ENCODE results near the gene NECAB2. TPM values are rescaled to one million over a fixed set of nuclear protein-coding genes. Genes with fewer than 3 reads are reported as not detected.
A peak's percentile ranks its signal among the peaks of the same experiment; 100 is the strongest.

The NECAB2 gene
- total RNA-seq, 1 donor from 2014 or later, result 6.5 TPM

- Mint-ChIP-seq H3K4me3 (peak overlapping the region; percentile 83), H3K27ac (peak overlapping the region; percentile 97), H3K36me3 (no peaks in the 10 kb centered on the region), H3K27me3 (no peaks in the 10 kb centered on the region), H3K4me1 (ENCODE audit: unreplicated experiment) (peaks cover 19% of the 10 kb centered on the region), H3K9me3 (no peaks in the 10 kb centered on the region)
- no peak for TF ChIP-seq CTCF (conservative IDR thresholded peaks at IDR 0.05)
- no peak for DNase-seq (ENCODE audit: extremely low spot score, unreplicated experiment)
Measured at GRCh38 chr16:83925957-83926725, 41.9 kb upstream of the NECAB2 start.

- H3K9me3 Mint-ChIP-seq, result no peaks in the 10 kb centered on the region
- H3K4me1 Mint-ChIP-seq (ENCODE audit: unreplicated experiment), result peaks cover 19% of the 10 kb centered on the region
- H3K4me3 Mint-ChIP-seq, result peak overlapping the region; percentile 83
- DNase-seq (ENCODE audit: extremely low spot score, unreplicated experiment), result peak; percentile 88
- H3K36me3 Mint-ChIP-seq, result no peaks in the 10 kb centered on the region
- peak; percentile 98 for TF ChIP-seq CTCF (conservative IDR thresholded peaks at IDR 0.05)
- H3K27ac Mint-ChIP-seq, result peak overlapping the region; percentile 97
- H3K27me3 Mint-ChIP-seq, result no peaks in the 10 kb centered on the region
Measured at GRCh38 chr16:83926726-83927397, 41.2 kb upstream of the NECAB2 start.

GRCh38 chr16:83928341-83929055 lies 39.5 kb upstream of the NECAB2 start:
- Mint-ChIP-seq H3K36me3 (no peaks in the 10 kb centered on the region), H3K27me3 (no peaks in the 10 kb centered on the region), H3K27ac (no peak overlapping the region), H3K4me1 (ENCODE audit: unreplicated experiment) (peaks cover 15% of the 10 kb centered on the region), H3K4me3 (no peak overlapping the region), H3K9me3 (no peaks in the 10 kb centered on the region)
- no peak for TF ChIP-seq CTCF (conservative IDR thresholded peaks at IDR 0.05)
- DNase-seq (ENCODE audit: extremely low spot score, unreplicated experiment), result no peak

GRCh38 chr16:83929811-83930555 lies 38.1 kb upstream of the NECAB2 start:
- H3K36me3 Mint-ChIP-seq, result no peaks in the 10 kb centered on the region

More at GRCh38 chr16:83929811-83930555, 38.1 kb upstream of the NECAB2 start:
- TF ChIP-seq CTCF (conservative IDR thresholded peaks at IDR 0.05), result no peak
- no peak for DNase-seq (ENCODE audit: extremely low spot score, unreplicated experiment)
- H3K4me1 Mint-ChIP-seq (ENCODE audit: unreplicated experiment), result peaks cover 15% of the 10 kb centered on the region
- no peak overlapping the region for H3K27ac Mint-ChIP-seq
- no peak overlapping the region for H3K4me3 Mint-ChIP-seq
- no peaks in the 10 kb centered on the region for H3K27me3 Mint-ChIP-seq
- no peaks in the 10 kb centered on the region for H3K9me3 Mint-ChIP-seq

Measured in type B pancreatic cell (in vitro differentiated cells).